HG03521 (cell line): ENCODE measurements around the gene CFAP90.

Source experiments
- ATAC-seq: cut with Tn5 transposase; IDR thresholded peaks from one replicate; pipeline ENCODE4 v1.9.1; 2021; ENCODE audit warnings: mild to moderate bottlenecking, moderate library complexity; ENCODE audit not compliant: unreplicated experiment

The CFAP90 gene

DNA sequence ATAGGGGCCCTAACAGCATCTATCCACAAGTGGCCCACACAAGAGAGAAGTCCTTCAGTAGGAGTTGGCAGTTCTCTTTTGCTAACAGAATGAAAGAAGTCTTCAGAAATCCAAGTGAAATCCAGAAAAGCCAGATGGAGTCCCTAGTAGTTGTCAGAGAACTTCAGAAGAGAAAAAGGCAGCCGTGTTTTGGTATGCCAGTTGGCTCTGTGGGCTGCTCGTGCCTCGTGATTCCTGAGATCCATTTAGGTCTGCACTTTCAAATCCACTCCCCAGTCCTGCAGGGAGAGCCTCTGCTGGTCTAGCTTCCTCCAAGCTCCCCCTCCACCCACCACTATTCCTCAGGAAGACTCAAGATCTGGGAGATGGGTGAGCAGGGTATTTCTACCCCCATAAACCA, 69.0 kb downstream of the CFAP90 start:
- ATAC-seq: no peak
